ENCODE measurements around the gene PHC2.

Gene PHC2

GRCh38 chr1:33465316-33465715 lies 34.4 kb upstream of the PHC2 start:
- WGBS, result 86% methylated on average over 2 of the region's 2 CpGs
- no peak overlapping the region for H3K9ac ChIP-seq (ENCODE audit: low read depth, low read length)
- no peak overlapping the region for H3K27ac ChIP-seq (ENCODE audit: low read depth, low read length)
- no peaks in the 10 kb centered on the region for H3K4me1 ChIP-seq (ENCODE audit: insufficient read depth, low read length)
- H3K27me3 ChIP-seq (ENCODE audit: insufficient read depth, low read length), result no peaks in the 10 kb centered on the region
- H3K9me3 ChIP-seq (ENCODE audit: insufficient read depth, low read depth, low read length), result no peaks in the 10 kb centered on the region
- no peaks in the 10 kb centered on the region for H3K36me3 ChIP-seq (ENCODE audit: insufficient read depth, low read length)
- H3K4me3 ChIP-seq (ENCODE audit: low read length), result no peak overlapping the region

DNA sequence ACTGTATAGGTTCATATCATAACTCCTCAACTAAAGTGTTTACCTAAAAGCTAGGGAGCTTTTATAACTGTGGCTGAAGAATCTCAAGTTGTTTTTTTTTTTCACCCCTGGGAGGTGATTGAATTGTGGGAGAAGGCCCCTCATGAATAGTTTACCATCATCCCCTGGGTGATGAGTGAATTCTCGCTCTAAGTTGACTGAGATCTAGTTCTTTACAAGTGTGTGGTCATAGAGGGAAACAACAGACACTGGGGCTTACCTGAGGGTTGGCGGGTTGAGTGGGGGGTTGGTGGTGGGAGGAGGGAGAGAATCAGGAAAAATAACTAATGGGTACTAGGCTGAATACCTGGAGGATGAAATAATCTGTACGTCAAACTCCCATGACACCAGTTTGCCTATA lies 33.7 kb upstream of the PHC2 start:
- Histone ChIP-seq H3K9ac (ENCODE audit: low read depth, low read length) (no peak overlapping the region), H3K4me3 (ENCODE audit: low read length) (no peak overlapping the region), H3K27me3 (ENCODE audit: insufficient read depth, low read length) (no peaks in the 10 kb centered on the region), H3K9me3 (ENCODE audit: insufficient read depth, low read depth, low read length) (no peaks in the 10 kb centered on the region), H3K36me3 (ENCODE audit: insufficient read depth, low read length) (no peaks in the 10 kb centered on the region), H3K4me1 (ENCODE audit: insufficient read depth, low read length) (0 out of 2 replicates have a peak, but pooled peaks cover 3% of the 10 kb centered on the region), H3K27ac (ENCODE audit: low read depth, low read length) (no peak overlapping the region)
- WGBS, result 86% methylated on average over 3 of the region's 3 CpGs

DNA sequence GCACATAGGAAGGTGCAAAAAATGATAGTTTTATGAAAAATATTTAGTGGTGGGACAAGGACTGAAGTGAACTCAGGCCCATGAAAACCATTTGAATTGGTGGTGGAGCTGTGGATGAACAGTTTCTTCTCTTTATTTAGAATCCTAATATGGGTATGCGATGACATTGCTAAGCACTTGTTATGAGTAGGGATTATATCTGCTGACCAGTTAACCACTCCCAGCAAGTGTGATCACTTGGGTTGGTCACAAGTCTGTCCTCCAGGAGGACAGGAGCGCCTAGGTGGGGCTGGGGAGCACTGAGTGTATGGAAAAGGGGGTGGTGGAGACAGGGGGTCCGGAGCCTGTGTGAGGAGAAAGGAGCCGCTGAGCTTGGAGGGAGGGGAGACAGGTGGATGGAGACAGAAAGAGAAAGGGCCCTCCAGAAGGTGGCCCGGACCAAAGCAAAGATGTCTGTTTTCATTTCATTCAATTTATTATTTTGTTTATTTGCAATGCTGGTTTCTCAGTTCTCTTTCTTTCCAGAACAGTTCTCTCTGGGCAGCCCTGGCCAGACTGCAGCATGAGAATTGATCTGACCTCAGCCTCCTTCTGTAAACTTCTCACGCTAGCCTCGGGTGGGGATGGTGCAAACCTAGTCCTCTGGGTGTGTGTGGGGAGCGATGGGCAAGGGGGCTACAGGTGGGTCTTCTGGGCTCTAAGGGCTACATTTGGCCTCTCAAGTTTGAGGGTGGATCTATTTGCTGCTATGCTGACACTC lies 31.7 kb upstream of the PHC2 start:
- Histone ChIP-seq H3K9ac (ENCODE audit: low read depth, low read length) (no peak overlapping the region), H3K4me3 (ENCODE audit: low read length) (no peak overlapping the region), H3K9me3 (ENCODE audit: insufficient read depth, low read depth, low read length) (no peaks in the 10 kb centered on the region), H3K36me3 (ENCODE audit: insufficient read depth, low read length) (no peaks in the 10 kb centered on the region), H3K4me1 (ENCODE audit: insufficient read depth, low read length) (0 out of 2 replicates have a peak, but pooled peaks cover 3% of the 10 kb centered on the region), H3K27ac (ENCODE audit: low read depth, low read length) (no peak overlapping the region), H3K27me3 (ENCODE audit: insufficient read depth, low read length) (no peaks in the 10 kb centered on the region)
- 83% methylated on average over 7 of the region's 8 CpGs for WGBS

DNA sequence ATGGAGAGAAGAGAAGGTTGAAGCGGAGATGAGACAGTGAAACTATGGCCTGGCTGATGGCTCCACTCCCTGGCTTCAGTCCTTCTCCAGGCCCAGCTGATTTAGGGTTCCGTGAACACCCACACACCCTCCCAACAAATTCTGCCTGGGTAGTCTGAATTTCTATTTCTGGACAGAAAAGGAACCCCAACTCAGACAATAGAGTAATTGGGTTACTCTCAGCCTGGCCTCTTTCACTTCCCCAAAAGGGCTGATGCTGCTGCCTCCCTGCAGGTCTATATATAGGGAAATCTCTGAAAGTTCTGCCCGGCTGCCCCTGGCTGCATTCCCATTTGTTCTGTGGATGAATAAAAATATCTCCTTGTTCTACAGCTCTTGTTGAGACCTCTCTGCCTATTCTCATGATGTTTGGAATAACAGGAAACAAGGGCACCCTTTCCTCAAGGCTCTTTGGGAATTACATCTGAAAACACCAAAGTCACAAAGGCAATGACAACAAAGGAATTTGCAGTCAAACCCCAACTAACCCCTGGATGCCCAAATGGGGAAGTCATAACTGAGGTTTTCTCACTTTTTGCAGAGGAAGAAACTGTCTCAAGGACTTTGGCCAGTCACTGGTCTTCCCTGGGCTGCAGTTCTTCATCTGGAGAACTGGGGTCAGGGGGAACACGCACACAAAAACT lies 30.2 kb upstream of the PHC2 start:
- 0 out of 2 replicates have a peak, but pooled peaks cover 3% of the 10 kb centered on the region for H3K4me1 ChIP-seq (ENCODE audit: insufficient read depth, low read length)
- H3K9ac ChIP-seq (ENCODE audit: low read depth, low read length), result no peak overlapping the region
- no peaks in the 10 kb centered on the region for H3K27me3 ChIP-seq (ENCODE audit: insufficient read depth, low read length)
- H3K27ac ChIP-seq (ENCODE audit: low read depth, low read length), result no peak overlapping the region
- no peak overlapping the region for H3K4me3 ChIP-seq (ENCODE audit: low read length)
- H3K36me3 ChIP-seq (ENCODE audit: insufficient read depth, low read length), result no peaks in the 10 kb centered on the region
- H3K9me3 ChIP-seq (ENCODE audit: insufficient read depth, low read depth, low read length), result no peaks in the 10 kb centered on the region
- 97% methylated on average over 4 of the region's 4 CpGs for WGBS

- H3K9ac ChIP-seq (ENCODE audit: low read depth, low read length), result no peak overlapping the region
- no peaks in the 10 kb centered on the region for H3K9me3 ChIP-seq (ENCODE audit: insufficient read depth, low read depth, low read length)
- no peak overlapping the region for H3K27ac ChIP-seq (ENCODE audit: low read depth, low read length)
- H3K4me3 ChIP-seq (ENCODE audit: low read length), result no peak overlapping the region
- H3K27me3 ChIP-seq (ENCODE audit: insufficient read depth, low read length), result no peaks in the 10 kb centered on the region
- no peaks in the 10 kb centered on the region for H3K36me3 ChIP-seq (ENCODE audit: insufficient read depth, low read length)
- 90% methylated on average over 3 of the region's 3 CpGs for WGBS
- H3K4me1 ChIP-seq (ENCODE audit: insufficient read depth, low read length), result 0 out of 2 replicates have a peak, but pooled peaks cover 3% of the 10 kb centered on the region
Observed at GRCh38 chr1:33460144-33460543, 29.2 kb upstream of the PHC2 start.

DNA sequence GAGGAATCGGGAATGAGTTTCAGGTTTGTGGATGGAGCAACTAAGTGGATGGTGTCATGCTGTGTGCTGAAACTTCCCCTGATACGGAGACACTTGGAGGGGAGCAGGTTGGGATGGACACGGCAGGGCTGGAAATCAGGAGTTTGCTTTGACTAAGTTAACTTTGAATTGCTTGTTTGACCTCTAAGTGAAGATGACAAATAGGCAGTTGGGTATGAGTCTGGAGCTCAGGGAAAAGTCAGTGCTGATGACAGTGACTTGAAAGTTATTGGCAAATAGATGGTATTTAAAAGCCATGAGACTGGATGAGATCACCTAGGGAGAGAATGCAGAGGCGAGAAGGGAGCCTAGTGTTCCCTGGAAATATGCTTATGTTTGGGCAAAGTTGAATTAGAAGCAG lies 28.8 kb upstream of the PHC2 start:
- 88% methylated on average over 4 of the region's 4 CpGs for WGBS
- H3K27ac ChIP-seq (ENCODE audit: low read depth, low read length), result no peak overlapping the region
- H3K4me1 ChIP-seq (ENCODE audit: insufficient read depth, low read length), result peaks cover 5% of the 10 kb centered on the region; the same call in 1 of the 2 replicates
- H3K9me3 ChIP-seq (ENCODE audit: insufficient read depth, low read depth, low read length), result no peaks in the 10 kb centered on the region
- no peak overlapping the region for H3K4me3 ChIP-seq (ENCODE audit: low read length)
- no peaks in the 10 kb centered on the region for H3K36me3 ChIP-seq (ENCODE audit: insufficient read depth, low read length)
- no peak overlapping the region for H3K9ac ChIP-seq (ENCODE audit: low read depth, low read length)
- no peaks in the 10 kb centered on the region for H3K27me3 ChIP-seq (ENCODE audit: insufficient read depth, low read length)

DNA sequence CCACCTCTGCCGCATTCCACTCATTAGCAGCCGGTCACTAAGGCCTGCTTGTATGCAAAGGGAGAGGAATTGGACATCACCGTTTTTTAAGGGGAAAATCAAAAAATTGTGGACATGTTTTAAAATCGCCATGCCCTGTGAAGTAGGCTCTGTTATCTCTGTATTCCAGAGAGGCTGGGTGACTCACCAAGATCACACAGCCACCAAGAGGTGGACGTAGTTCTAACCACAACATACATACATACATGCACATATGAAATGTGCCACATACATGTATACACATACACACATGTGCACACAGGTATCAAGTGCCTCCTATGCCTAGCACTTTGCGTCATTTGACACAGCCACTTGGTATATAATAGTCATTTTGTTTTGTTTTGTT lies 25.6 kb upstream of the PHC2 start:
- no peaks in the 10 kb centered on the region for H3K27me3 ChIP-seq (ENCODE audit: insufficient read depth, low read length)
- WGBS, result 89% methylated on average over 6 of the region's 6 CpGs
- peaks cover 7% of the 10 kb centered on the region; the same call in 1 of the 2 replicates for H3K4me1 ChIP-seq (ENCODE audit: insufficient read depth, low read length)
- H3K27ac ChIP-seq (ENCODE audit: low read depth, low read length), result no peak overlapping the region
- no peak overlapping the region for H3K4me3 ChIP-seq (ENCODE audit: low read length)
- no peaks in the 10 kb centered on the region for H3K36me3 ChIP-seq (ENCODE audit: insufficient read depth, low read length)
- no peak overlapping the region for H3K9ac ChIP-seq (ENCODE audit: low read depth, low read length)
- no peaks in the 10 kb centered on the region for H3K9me3 ChIP-seq (ENCODE audit: insufficient read depth, low read depth, low read length)

GRCh38 chr1:33455539-33456501 lies 24.9 kb upstream of the PHC2 start:
- no peaks in the 10 kb centered on the region for H3K27me3 ChIP-seq (ENCODE audit: insufficient read depth, low read length)
- 69% methylated on average over 7 of the region's 8 CpGs for WGBS
- H3K27ac ChIP-seq (ENCODE audit: low read depth, low read length), result no peak overlapping the region

DNA sequence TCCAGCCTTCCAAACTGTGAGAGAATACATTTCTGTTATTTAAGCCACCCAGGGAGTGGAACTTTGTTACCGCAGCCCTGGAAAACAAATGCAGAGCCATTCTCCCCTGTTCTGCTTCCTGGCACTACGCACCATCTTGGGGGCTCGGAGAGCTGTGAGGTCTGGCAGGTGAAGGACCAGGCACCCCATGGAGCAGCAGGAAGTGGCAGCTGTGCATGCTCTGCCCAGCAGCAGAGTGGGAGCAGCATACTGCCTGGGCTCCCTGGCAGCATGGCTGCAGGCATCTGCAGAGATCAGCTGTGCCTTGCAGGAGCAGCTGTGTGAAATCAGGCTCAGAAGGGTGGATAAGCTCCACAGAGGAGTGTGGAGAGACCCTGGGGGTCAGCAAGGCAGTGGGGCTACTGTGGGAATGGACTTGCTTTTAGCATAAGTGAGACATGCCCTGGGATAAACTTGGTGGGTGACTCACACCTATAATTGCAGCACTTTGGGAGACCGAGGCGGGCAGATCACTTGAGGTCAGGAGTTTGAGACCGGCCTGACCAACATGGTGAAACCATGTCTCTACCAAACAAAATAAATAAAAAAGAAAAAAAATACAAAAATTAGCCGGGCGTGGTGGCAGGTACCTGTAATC lies 23.9 kb upstream of the PHC2 start:
- Histone ChIP-seq H3K9ac (ENCODE audit: low read depth, low read length) (no peak overlapping the region), H3K36me3 (ENCODE audit: insufficient read depth, low read length) (no peaks in the 10 kb centered on the region), H3K4me1 (ENCODE audit: insufficient read depth, low read length) (peaks cover 4% of the 10 kb centered on the region; the same call in 1 of the 2 replicates), H3K27me3 (ENCODE audit: insufficient read depth, low read length) (no peaks in the 10 kb centered on the region), H3K27ac (ENCODE audit: low read depth, low read length) (no peak overlapping the region), H3K9me3 (ENCODE audit: insufficient read depth, low read depth, low read length) (no peaks in the 10 kb centered on the region), H3K4me3 (ENCODE audit: low read length) (no peak overlapping the region)
- WGBS, result 92% methylated on average over 8 of the region's 8 CpGs

More at GRCh38 chr1:33455539-33456501, 24.9 kb upstream of the PHC2 start:
- Histone ChIP-seq H3K4me3 (ENCODE audit: low read length) (no peak overlapping the region), H3K4me1 (ENCODE audit: insufficient read depth, low read length) (peaks cover 7% of the 10 kb centered on the region; the same call in 1 of the 2 replicates), H3K9me3 (ENCODE audit: insufficient read depth, low read depth, low read length) (no peaks in the 10 kb centered on the region), H3K9ac (ENCODE audit: low read depth, low read length) (no peak overlapping the region), H3K36me3 (ENCODE audit: insufficient read depth, low read length) (no peaks in the 10 kb centered on the region)

- H3K9ac ChIP-seq (ENCODE audit: low read depth, low read length), result no peak overlapping the region
- no peaks in the 10 kb centered on the region for H3K36me3 ChIP-seq (ENCODE audit: insufficient read depth, low read length)
- no peak overlapping the region for H3K4me3 ChIP-seq (ENCODE audit: low read length)
- no peak overlapping the region for H3K27ac ChIP-seq (ENCODE audit: low read depth, low read length)
- H3K9me3 ChIP-seq (ENCODE audit: insufficient read depth, low read depth, low read length), result no peaks in the 10 kb centered on the region; the same call in 1 of the 2 replicates
- no peaks in the 10 kb centered on the region for H3K27me3 ChIP-seq (ENCODE audit: insufficient read depth, low read length)
- H3K4me1 ChIP-seq (ENCODE audit: insufficient read depth, low read length), result no peaks in the 10 kb centered on the region
- WGBS, result 100% methylated on average over 1 of the region's 3 CpGs
Observed at GRCh38 chr1:33446590-33446989, 15.7 kb upstream of the PHC2 start.

All from HUES64 (cell line).